GM23338 (cell line): ENCODE results near the gene ZC3H6. TPM values are rescaled to one million over a fixed set of nuclear protein-coding genes. Genes with fewer than 3 reads are reported as not detected.

Source experiments
- ATAC-seq: fragments of 200-7000 bp; cut with Tn5 transposase; 3 replicates; pipeline ENCODE4 v1.9.1; 2020
- DNase-seq: peaks from one replicate; pipeline ENCODE4 v3.0.0-alpha.2; 2015; ENCODE audit warnings: low spot score
- H2AFZ ChIP-seq: fragments of 200-600 bp; sonication (generic); 2 replicates; pipeline ENCODE4 v1.8.0; 2016; ENCODE audit warnings: antibody characterized with exemption, mild to moderate bottlenecking, moderate library complexity
- H3F3A ChIP-seq: fragments of 200-600 bp; sonication (generic); replicated peaks from 2 replicates; pipeline ENCODE4 v1.8.0; 2017; ENCODE audit warnings: antibody characterized with exemption, mixed run types, low read depth
- H3K27ac ChIP-seq: fragments of 200-600 bp; sonication (generic); 2 replicates; pipeline ENCODE4 v1.6.1; 2016; ENCODE audit warnings: low read depth
- H3K27me3 ChIP-seq: fragments of 200-600 bp; sonication (generic); 2 replicates; pipeline ENCODE4 v1.8.0; 2016; ENCODE audit warnings: mild to moderate bottlenecking, mixed run types, moderate library complexity; ENCODE audit not compliant: insufficient read depth
- H3K36me3 ChIP-seq: fragments of 200-600 bp; sonication (generic); 2 replicates; pipeline ENCODE4 v1.8.0; 2016; ENCODE audit warnings: mild to moderate bottlenecking; ENCODE audit not compliant: insufficient read depth
- H3K4me1 ChIP-seq: fragments of 200-600 bp; sonication (generic); 2 replicates; pipeline ENCODE4 v1.8.0; 2016; ENCODE audit warnings: mild to moderate bottlenecking, moderate library complexity; ENCODE audit not compliant: insufficient read depth
- H3K4me2 ChIP-seq: fragments of 200-600 bp; sonication (generic); 2 replicates; pipeline ENCODE4 v1.7.1; 2017; ENCODE audit warnings: mixed run types
- H3K4me3 ChIP-seq: fragments of 200-600 bp; sonication (generic); 2 replicates; pipeline ENCODE4 v1.6.1; 2016; ENCODE audit warnings: mixed run types
- H3K79me2 ChIP-seq: fragments of 200-600 bp; sonication (generic); replicated peaks from 2 replicates; pipeline ENCODE4 v1.8.0; 2017; ENCODE audit warnings: mild to moderate bottlenecking; ENCODE audit not compliant: insufficient read depth
- H3K9me2 ChIP-seq: fragments of 200-600 bp; sonication (generic); 2 replicates; pipeline ENCODE4 v1.8.0; 2017; ENCODE audit not compliant: insufficient read depth
- H4K20me1 ChIP-seq: fragments of 200-600 bp; sonication (generic); replicated peaks from 2 replicates; pipeline ENCODE4 v1.8.0; 2017; ENCODE audit warnings: mild to moderate bottlenecking; ENCODE audit not compliant: insufficient read depth
- H3K27ac Mint-ChIP-seq: 2 replicates; pipeline ENCODE4 v1.8.0; 2020; ENCODE audit warnings: inconsistent platforms, mild to moderate bottlenecking, moderate library complexity, mixed read lengths
- H3K27me3 Mint-ChIP-seq: 3 replicates; pipeline ENCODE4 v1.8.0; 2022; ENCODE audit warnings: low read depth, mild to moderate bottlenecking, moderate library complexity, mixed read lengths, inconsistent platforms; ENCODE audit not compliant: insufficient read depth, poor library complexity
- H3K36me3 Mint-ChIP-seq: 3 replicates; pipeline ENCODE4 v1.8.0; 2021; ENCODE audit warnings: low read depth, mild to moderate bottlenecking, inconsistent platforms, moderate library complexity, mixed read lengths
- H3K4me1 Mint-ChIP-seq: 3 replicates; pipeline ENCODE4 v1.8.0; 2020; ENCODE audit warnings: mild to moderate bottlenecking, inconsistent platforms, mixed read lengths
- H3K4me3 Mint-ChIP-seq: 3 replicates; pipeline ENCODE4 v1.8.0; 2021; ENCODE audit warnings: moderate library complexity, mild to moderate bottlenecking, inconsistent platforms, mixed read lengths
- H3K9me3 Mint-ChIP-seq: 3 replicates; pipeline ENCODE4 v1.8.0; 2020; ENCODE audit warnings: moderate library complexity, mild to moderate bottlenecking, inconsistent platforms, mixed read lengths
- CREB1 ChIP-seq: fragments of 250-450 bp; sonication (Bioruptor Pico); IDR thresholded peaks from 2 replicates; pipeline ENCODE4 v1.5.0; 2020; ENCODE audit warnings: low read depth, mild to moderate bottlenecking, moderate library complexity
- CTCF ChIP-seq, 2 experiments: fragments of 200-600 bp in 1 of 2; sonication (generic) in 1 of 2; conservative IDR thresholded peaks; 2 replicates each; pipeline versions ENCODE4 v1.5.1 to v1.6.1; 2016 to 2017; ENCODE audit warnings: antibody characterized with exemption in 2 of 2, low read depth in 2 of 2, mild to moderate bottlenecking in 2 of 2, moderate library complexity in 1 of 2
- ETS1 ChIP-seq: IDR thresholded peaks from 2 replicates; pipeline ENCODE4 v1.6.1; 2016; ENCODE audit warnings: antibody characterized with exemption
- EZH2 ChIP-seq: fragments of 200-600 bp; sonication (generic); IDR thresholded peaks from one replicate; pipeline ENCODE4 v1.8.0; 2017; ENCODE audit warnings: antibody characterized with exemption, mild to moderate bottlenecking, low read depth; ENCODE audit not compliant: unreplicated experiment
- EZH2phosphoT487 ChIP-seq: fragments of 200-600 bp; sonication (generic); IDR thresholded peaks from one replicate; pipeline ENCODE4 v1.8.1; 2018; ENCODE audit warnings: antibody characterized with exemption; ENCODE audit not compliant: unreplicated experiment
- JUNB ChIP-seq: IDR thresholded peaks from one replicate; pipeline ENCODE4 v1.6.1; 2016; ENCODE audit warnings: antibody characterized with exemption; ENCODE audit not compliant: unreplicated experiment
- NANOG ChIP-seq: IDR thresholded peaks from 2 replicates; pipeline ENCODE4 v1.6.1; 2016; ENCODE audit warnings: antibody characterized with exemption, borderline replicate concordance
- POLR2AphosphoS5 ChIP-seq: IDR thresholded peaks from 2 replicates; pipeline ENCODE4 v1.6.1; 2016; ENCODE audit warnings: antibody characterized with exemption, low read depth
- REST ChIP-seq: IDR thresholded peaks from one replicate; pipeline ENCODE4 v1.6.1; 2018; ENCODE audit warnings: antibody characterized with exemption; ENCODE audit not compliant: unreplicated experiment
- STAT1 ChIP-seq: IDR thresholded peaks from one replicate; pipeline ENCODE4 v1.6.1; 2016; ENCODE audit warnings: antibody characterized with exemption; ENCODE audit not compliant: unreplicated experiment
- ZNF114 ChIP-seq: fragments of 250-450 bp; sonication (Bioruptor Pico); IDR thresholded peaks from 2 replicates; pipeline ENCODE4 v1.5.0; 2020; ENCODE audit warnings: mild to moderate bottlenecking, moderate library complexity
- ZNF331 ChIP-seq: fragments of 250-450 bp; sonication (Bioruptor Pico); IDR thresholded peaks from 2 replicates; pipeline ENCODE4 v1.5.0; 2020; ENCODE audit warnings: low read depth, mild to moderate bottlenecking, moderate library complexity
- ZNF462 ChIP-seq: fragments of 250-450 bp; sonication (Bioruptor Pico); IDR thresholded peaks from 2 replicates; pipeline ENCODE4 v1.5.0; 2020; ENCODE audit warnings: mild to moderate bottlenecking, moderate library complexity
- polyA plus RNA-seq: library from polyadenylated mRNA; unstranded; fragments of >200 nt; fragmentation: Nextera tagmentation; extraction: Ambion mirVana; gene quantifications from 2 replicates; pipeline ENCODE4 v1.2.1, GENCODE V29; 2016
- total RNA-seq: library from RNA; depleted of rRNA; stranded (reverse); fragments of >200 nt; shearing (Covaris generic); gene quantifications from 2 replicates; pipeline ENCODE4 v1.2.3, GENCODE V29; 2014

Gene ZC3H6
- total and polyA plus RNA-seq, 2 experiments from 2014 or later, result 4.9 to 8.0 TPM

- Histone ChIP-seq H3K27ac (no peak overlapping the region), H3K79me2 (no peaks in the 10 kb centered on the region), H3K4me1 (no peaks in the 10 kb centered on the region), H3K36me3 (no peaks in the 10 kb centered on the region), H2AFZ (no peak overlapping the region), H3K27me3 (no peaks in the 10 kb centered on the region), H3K4me3 (no peak overlapping the region), H3K4me2 (no peak overlapping the region), H3K9me2 (no peaks in the 10 kb centered on the region), H3F3A (no peaks in the 10 kb centered on the region), H4K20me1 (no peaks in the 10 kb centered on the region)
- Mint-ChIP-seq H3K4me3 (no peak overlapping the region), H3K9me3 (peaks cover 9% of the 10 kb centered on the region; the same call in 2 of the 3 replicates), H3K4me1 (peaks cover 12% of the 10 kb centered on the region), H3K27ac (no peak overlapping the region), H3K36me3 (no peaks in the 10 kb centered on the region), H3K27me3 (peaks cover 4% of the 10 kb centered on the region)
- ATAC-seq, result no peak
- DNase-seq, result peak; percentile 12
- TF ChIP-seq ZNF114 (CRISPR knock-in tag) (no peak), NANOG (no peak), REST (no peak), STAT1 (no peak), ETS1 (no peak), EZH2 (no peak), POLR2AphosphoS5 (no peak), ZNF462 (CRISPR knock-in tag) (no peak), JUNB (no peak), ZNF331 (CRISPR knock-in tag) (no peak), EZH2phosphoT487 (no peak), CTCF (conservative IDR thresholded peaks at IDR 0.05; ENCODE audit: low read depth in 2 of 2) (no peak), CREB1 (CRISPR knock-in tag) (no peak)
Observed at GRCh38 chr2:112268547-112268946, 6.8 kb upstream of the ZC3H6 start.
